IPS DF 19.7 (cell line): Measurements from ENCODE around the gene HBD.

ENCODE experiments used
- DNase-seq: peaks from one replicate; pipeline ENCODE4 v3.0.0-alpha.2; 2013; ENCODE audit warnings: low read depth, low spot score

Gene HBD

DNA sequence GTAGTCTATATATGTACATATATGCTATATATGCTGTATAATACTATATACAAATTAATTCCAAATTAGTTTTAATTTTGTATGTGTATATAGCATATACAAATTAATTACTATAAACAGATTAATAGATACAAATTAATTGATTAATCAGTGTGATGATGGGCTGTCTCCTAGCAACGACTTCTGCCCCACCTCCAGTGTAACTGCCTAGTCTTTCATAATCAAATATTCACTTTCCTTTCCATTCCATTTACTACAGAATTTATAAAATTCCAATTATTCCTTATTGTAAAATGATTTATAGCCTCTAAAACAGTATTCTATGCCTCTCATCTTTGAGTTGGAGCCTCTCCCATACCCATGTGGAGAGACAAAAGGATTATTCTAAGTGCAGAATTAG is 976 bp downstream of the HBD start:
- no peak for DNase-seq

DNA sequence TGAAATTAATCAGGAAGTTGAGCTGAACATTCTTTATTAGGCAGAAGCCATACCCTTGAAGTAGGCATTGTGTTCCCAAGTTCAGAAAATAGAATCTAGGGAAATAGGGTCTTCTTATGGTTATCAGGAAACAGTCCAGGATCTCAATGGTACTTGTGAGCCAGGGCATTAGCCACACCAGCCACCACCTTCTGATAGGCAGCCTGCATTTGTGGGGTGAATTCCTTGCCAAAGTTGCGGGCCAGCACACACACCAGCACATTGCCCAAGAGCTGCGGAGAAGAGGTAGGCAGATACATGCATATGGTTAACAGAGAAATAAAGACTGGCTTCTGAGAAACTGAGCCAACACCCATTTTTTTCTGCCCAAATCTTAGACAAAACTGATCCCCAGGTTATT is 1.5 kb downstream of the HBD start:
- no peak for DNase-seq

DNA sequence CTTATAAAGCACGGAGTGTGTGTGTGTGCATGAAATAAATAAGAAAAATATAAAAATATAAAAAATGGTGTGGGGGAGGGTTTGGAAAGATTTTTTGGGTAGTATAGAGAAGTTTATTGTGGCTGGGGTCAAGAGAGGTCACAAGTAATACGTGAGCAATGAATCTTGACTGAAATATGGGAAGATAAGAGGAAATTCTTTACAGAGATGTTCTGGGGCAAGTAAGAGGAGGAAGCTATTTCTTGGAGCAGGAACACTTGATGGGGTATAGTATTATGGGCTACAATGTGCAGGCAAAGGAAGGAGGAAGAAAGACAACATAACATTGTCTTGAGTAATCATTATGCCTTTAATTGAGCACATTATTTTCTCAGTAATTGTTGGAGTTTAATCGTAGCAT is 2.1 kb downstream of the HBD start:
- DNase-seq: no peak

DNA sequence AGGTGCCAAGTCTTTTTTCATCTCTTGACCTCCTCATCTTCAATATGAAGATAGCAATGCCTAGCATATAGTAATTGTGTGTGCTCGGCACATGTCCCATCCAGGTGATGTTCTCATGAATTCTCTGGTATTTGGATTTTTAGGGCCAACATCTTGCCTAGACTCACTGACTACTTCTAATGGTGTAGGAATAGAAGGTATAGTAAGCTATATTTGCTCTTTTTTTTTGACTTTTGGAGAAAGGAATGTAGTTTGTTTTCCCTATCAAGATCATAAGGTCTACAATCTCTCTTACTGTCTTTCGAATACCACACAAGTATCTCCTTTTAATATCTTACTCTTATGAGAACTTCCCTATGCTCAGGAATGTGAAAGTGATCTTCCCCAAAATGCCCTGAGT is 3.2 kb downstream of the HBD start:
- DNase-seq: no peak

DNA sequence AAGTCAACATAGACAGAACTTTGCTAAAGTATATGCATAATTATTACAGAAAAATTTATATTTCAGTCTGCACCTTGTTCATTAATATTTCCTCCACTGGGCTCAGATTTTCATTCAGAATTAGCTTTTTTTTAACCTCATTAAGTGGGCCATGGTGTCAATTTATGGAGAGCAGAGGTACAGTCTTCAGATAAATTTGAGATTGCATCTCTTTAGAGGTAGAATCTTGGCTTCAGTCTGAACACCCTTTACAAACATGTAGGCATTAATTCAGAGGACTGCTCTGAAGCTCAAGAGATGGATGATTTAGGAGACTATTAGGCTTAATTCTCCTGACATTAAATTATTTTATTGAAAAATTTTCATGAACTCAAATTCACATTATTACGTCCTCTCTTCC is 4.0 kb downstream of the HBD start:
- no peak for DNase-seq

- no peak for DNase-seq
These were observed 4.5 kb downstream of the HBD start for GRCh38 chr11:5229796-5230195.

DNA sequence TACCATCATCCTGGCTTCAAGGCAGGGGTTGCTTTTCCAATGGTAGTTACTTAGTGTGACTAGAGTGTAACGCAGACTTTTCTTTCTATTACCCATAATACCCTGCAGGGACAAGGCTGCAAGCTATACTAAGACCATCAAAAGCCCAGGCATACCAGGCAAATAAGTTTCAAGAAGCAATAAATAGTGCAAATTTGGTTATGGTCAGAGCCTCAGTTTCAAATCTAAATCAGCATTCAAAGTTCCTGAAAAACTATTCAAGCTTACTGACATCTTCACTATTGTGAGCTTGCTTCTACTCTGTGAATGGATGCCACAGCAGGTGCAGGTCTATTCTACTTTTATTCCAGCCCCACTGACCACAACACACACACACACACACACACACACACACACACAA is 4.9 kb downstream of the HBD start:
- DNase-seq: no peak

- no peak for DNase-seq
These were observed 6.2 kb downstream of the HBD start for GRCh38 chr11:5228124-5228523.

GRCh38 chr11:5227681-5228080 is 6.6 kb downstream of the HBD start:
- DNase-seq: no peak

DNA sequence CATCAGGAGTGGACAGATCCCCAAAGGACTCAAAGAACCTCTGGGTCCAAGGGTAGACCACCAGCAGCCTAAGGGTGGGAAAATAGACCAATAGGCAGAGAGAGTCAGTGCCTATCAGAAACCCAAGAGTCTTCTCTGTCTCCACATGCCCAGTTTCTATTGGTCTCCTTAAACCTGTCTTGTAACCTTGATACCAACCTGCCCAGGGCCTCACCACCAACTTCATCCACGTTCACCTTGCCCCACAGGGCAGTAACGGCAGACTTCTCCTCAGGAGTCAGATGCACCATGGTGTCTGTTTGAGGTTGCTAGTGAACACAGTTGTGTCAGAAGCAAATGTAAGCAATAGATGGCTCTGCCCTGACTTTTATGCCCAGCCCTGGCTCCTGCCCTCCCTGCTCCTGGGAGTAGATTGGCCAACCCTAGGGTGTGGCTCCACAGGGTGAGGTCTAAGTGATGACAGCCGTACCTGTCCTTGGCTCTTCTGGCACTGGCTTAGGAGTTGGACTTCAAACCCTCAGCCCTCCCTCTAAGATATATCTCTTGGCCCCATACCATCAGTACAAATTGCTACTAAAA is 7.5 kb downstream of the HBD start, which contains the start of gene HBB:
TSS of gene HBB (minus strand) at position 340 of the 579 bp plus-strand sequence. CDS start at position 290, 50 bp downstream.
- DNase-seq: no peak

- DNase-seq: no peak
These were observed 8.8 kb downstream of the HBD start for GRCh38 chr11:5225480-5225871.

GRCh38 chr11:5224538-5225479 is 9.5 kb downstream of the HBD start:
- DNase-seq: no peak

DNA sequence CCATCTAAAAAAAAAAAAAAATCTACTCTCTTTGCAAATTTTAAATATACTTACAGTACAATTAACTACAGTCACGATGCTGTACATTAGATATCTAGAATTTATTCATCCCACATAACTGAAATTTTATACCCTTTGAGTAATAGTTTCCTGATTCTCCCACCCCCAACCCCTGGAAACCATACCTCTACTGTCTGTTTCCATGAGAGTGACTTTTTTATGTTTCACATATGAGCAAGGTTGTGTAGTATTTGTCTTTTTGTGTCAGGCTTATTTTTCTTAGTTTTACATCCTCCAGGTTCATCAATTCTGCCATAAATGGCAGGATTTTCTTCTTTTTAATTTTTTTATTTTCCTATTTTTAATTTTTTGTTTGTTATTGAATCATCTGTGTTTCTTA is 10.6 kb downstream of the HBD start:
- DNase-seq: no peak

- DNase-seq: no peak
These were observed 11.1 kb downstream of the HBD start for GRCh38 chr11:5223146-5223545.

- DNase-seq: no peak
These were observed 23.9 kb downstream of the HBD start for GRCh38 chr11:5210376-5210885.

DNA sequence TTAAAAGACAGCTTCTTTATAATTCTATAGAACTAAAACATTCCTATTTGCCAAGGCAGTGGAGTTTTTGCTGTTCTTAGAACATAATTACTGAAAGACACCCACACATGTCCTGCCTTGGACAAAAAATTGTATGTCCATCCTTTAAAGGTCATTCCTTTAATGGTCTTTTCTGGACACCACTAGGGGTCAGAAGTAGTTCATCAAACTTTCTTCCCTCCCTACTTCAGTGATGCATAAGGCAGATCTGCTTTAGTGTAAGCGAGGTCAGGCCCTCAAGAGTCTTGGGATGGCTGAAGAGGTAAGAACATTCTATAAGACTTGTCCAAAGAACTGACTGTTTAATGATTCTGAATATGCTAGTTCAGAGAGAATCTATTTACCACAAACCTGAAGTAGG is 29.5 kb downstream of the HBD start:
- peak; percentile 40 for DNase-seq

- DNase-seq: no peak
These were observed 30.9 kb downstream of the HBD start for GRCh38 chr11:5203366-5203765.

DNA sequence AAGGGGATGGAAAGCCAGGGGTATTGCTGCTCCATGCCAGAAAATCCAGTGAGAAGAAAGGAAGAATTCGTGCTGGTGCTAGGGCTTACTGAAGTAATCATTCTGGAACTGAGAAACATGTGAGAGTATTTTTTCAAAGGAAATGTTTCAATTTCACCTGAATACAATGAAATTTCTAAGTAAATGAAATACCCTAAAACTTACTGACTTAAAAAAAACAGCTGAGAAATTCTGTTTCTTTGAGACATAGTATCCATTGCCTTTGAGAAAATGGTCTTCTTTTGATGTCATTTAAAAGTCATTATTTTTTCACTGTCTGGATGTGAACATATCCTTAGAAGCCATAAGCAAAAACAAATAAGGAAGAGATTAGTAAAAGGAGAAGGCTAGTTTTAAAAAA is 33.7 kb downstream of the HBD start, which contains the start of gene OR51V1:
TSS of gene OR51V1 (minus strand) at position 101 of the 400 bp plus-strand sequence. CDS start at position 101, 0 bp downstream.
- no peak for DNase-seq

DNA sequence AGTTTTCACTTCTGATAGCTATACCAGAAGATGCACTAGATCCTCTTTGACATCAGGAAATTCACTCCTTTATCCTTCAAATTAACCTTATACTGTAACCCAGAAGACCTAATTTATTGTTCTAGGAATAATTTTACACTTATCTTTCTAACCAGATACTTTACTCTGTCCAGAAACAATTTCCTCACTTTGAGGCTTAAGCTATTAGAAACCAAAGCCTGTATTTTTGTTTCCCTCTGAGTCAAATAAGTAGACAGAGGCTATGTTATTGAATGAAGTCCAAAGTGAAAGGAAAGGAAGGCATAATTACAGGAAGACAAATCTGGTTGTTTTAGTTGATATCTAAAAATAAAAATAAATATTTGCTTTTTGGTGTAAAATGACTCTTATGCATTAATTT is 36.0 kb downstream of the HBD start:
- DNase-seq: no peak

DNA sequence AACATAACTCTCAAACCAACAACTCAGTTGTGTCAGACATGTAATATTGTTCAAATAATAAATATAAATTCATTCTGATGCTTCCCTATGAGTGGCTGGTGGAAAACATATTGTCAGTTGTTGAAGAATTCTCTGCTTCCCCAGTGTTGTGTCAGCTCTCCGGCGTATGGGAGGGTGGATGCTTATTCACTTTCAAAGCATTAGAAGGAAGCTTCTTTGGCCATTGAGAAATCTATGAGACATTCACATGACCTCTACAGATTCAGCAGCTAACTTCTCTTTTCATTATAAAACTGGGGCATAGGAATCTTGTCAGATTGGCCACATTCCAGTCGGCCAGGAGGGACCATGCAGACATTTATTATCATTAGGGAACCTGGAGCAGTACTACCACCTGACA is 36.7 kb downstream of the HBD start:
- no peak for DNase-seq

DNA sequence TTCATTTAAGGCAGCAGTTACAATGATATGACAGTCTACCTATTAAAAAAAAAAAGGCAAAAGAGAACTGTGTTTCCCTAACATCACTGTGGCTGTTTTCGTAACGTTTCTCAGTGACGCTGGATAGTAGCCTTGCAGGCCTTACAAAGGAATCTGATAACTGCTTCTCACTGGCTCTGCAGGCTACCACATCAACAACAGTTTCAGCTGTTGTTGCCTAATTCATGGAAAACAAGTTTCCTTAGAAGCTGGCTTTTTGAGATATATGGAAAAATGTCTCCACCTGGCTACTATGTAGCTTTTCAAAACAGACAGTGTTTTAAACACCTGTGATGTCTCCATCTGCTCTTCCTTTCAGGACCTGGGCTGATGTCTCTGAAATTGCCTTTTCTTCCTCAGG is 37.6 kb downstream of the HBD start:
- DNase-seq: no peak

- no peak for DNase-seq
These were observed 38.2 kb downstream of the HBD start for GRCh38 chr11:5196067-5196466.

DNA sequence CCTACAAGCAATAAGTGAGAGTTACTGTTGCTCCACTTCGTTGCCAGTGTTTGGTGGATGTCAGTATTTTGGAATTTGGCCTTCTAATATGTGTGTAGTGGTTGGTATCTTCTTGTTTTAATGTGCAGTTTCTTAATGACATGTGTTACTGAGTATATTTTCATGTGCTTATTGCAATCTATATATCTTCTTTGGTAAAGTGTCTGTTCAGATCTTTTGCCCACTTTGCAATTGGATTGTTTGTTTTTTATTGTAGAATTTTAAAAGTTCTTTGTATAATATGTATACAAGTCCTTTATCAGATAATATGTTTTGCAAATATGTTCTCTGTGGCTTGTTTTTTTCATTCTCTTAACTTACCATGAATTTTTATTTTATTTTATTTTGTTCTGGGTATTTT is 41.5 kb downstream of the HBD start:
- no peak for DNase-seq
